ENCODE data around the gene AMBP. TPM values are rescaled to one million over a fixed set of nuclear protein-coding genes. Genes with fewer than 3 reads are reported as not detected.

AMBP gene
- total RNA-seq, 6 experiments from 2014 or later, result not detected

DNA sequence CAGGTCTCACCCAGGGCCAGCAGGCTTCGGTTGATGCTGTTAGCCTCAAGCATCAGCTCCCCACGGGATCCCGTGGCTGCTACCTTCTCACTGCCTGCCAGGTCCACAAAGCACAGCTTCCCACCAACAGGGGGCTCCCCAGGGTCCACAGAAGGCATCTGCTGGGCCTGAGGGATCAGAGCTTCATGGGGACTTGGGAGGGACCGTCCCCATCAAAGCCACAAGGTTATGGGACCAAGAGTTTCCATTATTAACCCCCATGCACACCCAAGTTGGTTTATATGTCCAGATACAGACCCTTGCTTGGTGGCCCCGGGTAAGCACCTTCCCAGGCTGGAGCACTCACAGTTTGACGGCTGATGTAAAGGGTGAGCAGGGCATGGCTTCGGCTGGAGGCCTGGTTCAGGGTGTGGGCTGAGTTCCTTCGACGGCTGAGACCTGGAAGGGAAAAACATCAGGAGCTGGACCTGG is 18.0 kb upstream of the AMBP start:
- Mint-ChIP-seq H3K27me3 (ENCODE audit: insufficient read depth) (peaks cover 29% of the 10 kb centered on the region), H3K4me3 (no peak overlapping the region), H3K4me1 (ENCODE audit: low read depth) (no peaks in the 10 kb centered on the region), H3K9me3 (no peaks in the 10 kb centered on the region), H3K36me3 (ENCODE audit: low read depth) (no peaks in the 10 kb centered on the region), H3K27ac (no peak overlapping the region)
- TF ChIP-seq, protein P1, sequence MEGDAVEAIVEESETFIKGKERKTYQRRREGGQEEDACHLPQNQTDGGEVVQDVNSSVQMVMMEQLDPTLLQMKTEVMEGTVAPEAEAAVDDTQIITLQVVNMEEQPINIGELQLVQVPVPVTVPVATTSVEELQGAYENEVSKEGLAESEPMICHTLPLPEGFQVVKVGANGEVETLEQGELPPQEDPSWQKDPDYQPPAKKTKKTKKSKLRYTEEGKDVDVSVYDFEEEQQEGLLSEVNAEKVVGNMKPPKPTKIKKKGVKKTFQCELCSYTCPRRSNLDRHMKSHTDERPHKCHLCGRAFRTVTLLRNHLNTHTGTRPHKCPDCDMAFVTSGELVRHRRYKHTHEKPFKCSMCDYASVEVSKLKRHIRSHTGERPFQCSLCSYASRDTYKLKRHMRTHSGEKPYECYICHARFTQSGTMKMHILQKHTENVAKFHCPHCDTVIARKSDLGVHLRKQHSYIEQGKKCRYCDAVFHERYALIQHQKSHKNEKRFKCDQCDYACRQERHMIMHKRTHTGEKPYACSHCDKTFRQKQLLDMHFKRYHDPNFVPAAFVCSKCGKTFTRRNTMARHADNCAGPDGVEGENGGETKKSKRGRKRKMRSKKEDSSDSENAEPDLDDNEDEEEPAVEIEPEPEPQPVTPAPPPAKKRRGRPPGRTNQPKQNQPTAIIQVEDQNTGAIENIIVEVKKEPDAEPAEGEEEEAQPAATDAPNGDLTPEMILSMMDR (IDR thresholded peaks at IDR 0.05), result peak; percentile 30; the same call in 1 of the 2 replicates
- no peak for DNase-seq

DNA sequence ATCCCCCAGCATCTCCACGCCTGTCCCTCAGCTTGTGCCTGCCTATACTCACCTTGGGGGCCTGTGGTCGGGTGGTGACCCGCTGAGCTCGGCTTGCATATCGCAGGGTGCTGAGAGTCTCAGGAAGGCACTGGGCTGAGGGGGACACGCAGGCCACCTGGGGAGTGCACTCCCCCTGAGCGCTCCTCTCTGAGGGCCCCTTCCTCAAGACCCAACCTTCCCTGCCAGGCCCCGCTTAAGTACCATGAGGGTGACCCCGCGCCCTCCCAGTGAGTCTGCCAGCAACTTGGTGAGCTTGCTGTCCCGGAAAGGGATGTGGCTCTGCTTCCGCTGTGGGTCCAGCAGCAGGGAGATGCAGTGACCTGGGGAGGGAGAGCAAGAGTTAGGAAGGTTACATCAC is 16.9 kb upstream of the AMBP start:
- H3K27me3 Mint-ChIP-seq (ENCODE audit: insufficient read depth), result peaks cover 31% of the 10 kb centered on the region
- TF ChIP-seq, protein P1 (IDR thresholded peaks at IDR 0.05), result no peak
- no peak overlapping the region for H3K4me3 Mint-ChIP-seq
- no peaks in the 10 kb centered on the region for H3K36me3 Mint-ChIP-seq (ENCODE audit: low read depth)
- H3K27ac Mint-ChIP-seq, result no peak overlapping the region
- no peaks in the 10 kb centered on the region for H3K4me1 Mint-ChIP-seq (ENCODE audit: low read depth)
- no peaks in the 10 kb centered on the region for H3K9me3 Mint-ChIP-seq
- no peak for DNase-seq

GRCh38 chr9:114093761-114094505 is 15.8 kb upstream of the AMBP start:
- Mint-ChIP-seq H3K9me3 (no peaks in the 10 kb centered on the region), H3K4me1 (ENCODE audit: low read depth) (no peaks in the 10 kb centered on the region), H3K4me3 (no peak overlapping the region), H3K27ac (no peak overlapping the region), H3K27me3 (ENCODE audit: insufficient read depth) (peaks cover 21% of the 10 kb centered on the region), H3K36me3 (ENCODE audit: low read depth) (no peaks in the 10 kb centered on the region)
- TF ChIP-seq, protein P1 (IDR thresholded peaks at IDR 0.05), result no peak
- no peak for DNase-seq

GRCh38 chr9:114093031-114093471 is 15.0 kb upstream of the AMBP start:
- Mint-ChIP-seq H3K27me3 (ENCODE audit: insufficient read depth) (peaks cover 26% of the 10 kb centered on the region), H3K27ac (no peak overlapping the region), H3K36me3 (ENCODE audit: low read depth) (no peaks in the 10 kb centered on the region), H3K4me3 (no peak overlapping the region), H3K9me3 (no peaks in the 10 kb centered on the region), H3K4me1 (ENCODE audit: low read depth) (no peaks in the 10 kb centered on the region)
- TF ChIP-seq, protein P1 (IDR thresholded peaks at IDR 0.05), result no peak
- DNase-seq, result no peak

DNA sequence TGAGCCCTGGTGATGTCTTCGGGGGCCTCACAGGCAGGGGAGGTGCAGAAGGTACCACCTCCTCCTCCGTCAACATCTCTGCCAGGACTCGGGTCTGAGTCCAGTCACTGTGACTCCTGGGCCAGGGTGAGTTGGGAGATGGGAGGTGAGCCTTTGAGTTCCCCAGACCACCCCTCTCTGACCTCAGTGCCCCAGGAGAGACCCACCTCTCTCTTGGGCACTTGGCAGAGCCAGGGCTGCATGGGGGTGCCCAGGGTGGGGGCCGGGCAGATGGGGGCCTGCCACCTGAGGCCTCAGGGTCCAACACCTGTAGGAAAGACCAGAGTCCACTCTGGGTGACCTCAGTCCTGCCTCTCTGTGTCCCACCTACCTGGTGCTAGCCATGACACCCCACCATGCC is 14.2 kb upstream of the AMBP start:
- peaks cover 25% of the 10 kb centered on the region for H3K27me3 Mint-ChIP-seq (ENCODE audit: insufficient read depth)
- no peak overlapping the region for H3K27ac Mint-ChIP-seq
- TF ChIP-seq, protein P1 (IDR thresholded peaks at IDR 0.05), result no peak
- no peaks in the 10 kb centered on the region for H3K9me3 Mint-ChIP-seq
- H3K36me3 Mint-ChIP-seq (ENCODE audit: low read depth), result no peaks in the 10 kb centered on the region
- no peaks in the 10 kb centered on the region for H3K4me1 Mint-ChIP-seq (ENCODE audit: low read depth)
- no peak for DNase-seq
- no peak overlapping the region for H3K4me3 Mint-ChIP-seq

All from HFFc6 (cell line).